ENCODE data around the gene CNTN3.

The CNTN3 gene

GRCh38 chr3:74614107-74614967, at the start of gene CNTN3:
Gene CNTN3 (minus strand): TSS chr3:74614659. CDS start chr3:74521112, 93,547 bp downstream.
- no peaks in the 10 kb centered on the region for H3K27me3 Mint-ChIP-seq
- no peak within 1 kb of the TSS for H3K4me3 Mint-ChIP-seq
- H3K36me3 Mint-ChIP-seq (ENCODE audit: insufficient read depth) = no peaks in the 10 kb centered on the region
- no peak for ATAC-seq (replicated peaks; ENCODE audit: extremely low read depth, poor library complexity, severe bottlenecking)
- no peak for DNase-seq (ENCODE audit: low spot score in 2 of 2)
- H3K27ac Mint-ChIP-seq (ENCODE audit: low read depth) = no peak within 1 kb of the TSS
- H3K9me3 Mint-ChIP-seq = peaks cover 10% of the 10 kb centered on the region
- H3K4me1 Mint-ChIP-seq = no peaks in the 10 kb centered on the region

GRCh38 chr3:74663178-74663577, 48.7 kb upstream of the CNTN3 start:
- no peak for DNase-seq (ENCODE audit: low spot score in 2 of 2)
- Mint-ChIP-seq H3K36me3 (ENCODE audit: insufficient read depth) (no peaks in the 10 kb centered on the region), H3K9me3 (peaks cover 29% of the 10 kb centered on the region), H3K27me3 (no peaks in the 10 kb centered on the region), H3K27ac (ENCODE audit: low read depth) (no peak overlapping the region), H3K4me3 (no peak overlapping the region), H3K4me1 (no peaks in the 10 kb centered on the region)
- no peak for ATAC-seq (replicated peaks; ENCODE audit: extremely low read depth, poor library complexity, severe bottlenecking)

DNA sequence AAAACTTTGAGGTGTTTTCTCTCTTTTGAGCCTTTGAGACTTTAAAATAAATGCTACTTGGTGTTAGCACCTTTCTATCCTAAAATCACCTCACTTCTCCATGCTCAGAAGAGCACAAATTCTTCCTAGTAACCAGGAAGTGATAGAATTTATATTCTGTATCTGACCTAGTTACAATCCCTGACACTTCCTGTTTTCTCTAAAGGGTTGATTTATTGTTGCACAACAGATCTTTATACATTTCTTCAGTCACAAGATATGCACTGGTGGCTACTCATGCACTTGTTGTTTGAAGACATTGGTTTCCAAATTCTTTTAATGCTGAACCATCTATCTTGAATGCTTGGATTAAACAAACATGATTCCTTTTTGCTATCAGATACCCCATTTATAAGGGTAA, 47.2 kb upstream of the CNTN3 start:
- DNase-seq (ENCODE audit: low spot score in 2 of 2) = no peak
- ATAC-seq (replicated peaks; ENCODE audit: extremely low read depth, poor library complexity, severe bottlenecking) = no peak
- Mint-ChIP-seq H3K4me1 (no peaks in the 10 kb centered on the region), H3K4me3 (no peak overlapping the region), H3K36me3 (ENCODE audit: insufficient read depth) (no peaks in the 10 kb centered on the region), H3K27me3 (no peaks in the 10 kb centered on the region), H3K27ac (ENCODE audit: low read depth) (no peak overlapping the region), H3K9me3 (peaks cover 27% of the 10 kb centered on the region)

GRCh38 chr3:74651885-74652284, 37.4 kb upstream of the CNTN3 start:
- no peak overlapping the region for H3K27ac Mint-ChIP-seq (ENCODE audit: low read depth)

DNA sequence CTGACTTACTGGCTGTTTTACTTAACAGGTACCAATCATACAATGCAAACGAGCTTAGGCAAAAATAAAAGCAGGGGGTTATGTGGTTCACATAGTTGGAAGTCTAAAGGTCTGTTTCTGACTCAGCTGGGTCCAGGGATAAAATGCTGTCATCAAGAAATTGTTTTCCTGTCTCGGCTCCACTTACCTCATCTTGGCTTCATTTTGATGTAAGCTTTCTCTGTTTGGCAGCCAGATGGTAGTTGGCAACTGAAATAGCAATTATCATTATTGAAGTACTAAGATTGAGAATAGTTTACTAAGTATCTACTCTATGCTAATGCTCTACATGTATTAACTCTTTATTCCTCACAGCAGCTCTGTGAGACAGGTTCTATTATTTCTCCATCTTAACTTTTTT, 36.8 kb upstream of the CNTN3 start:
- no peaks in the 10 kb centered on the region for H3K27me3 Mint-ChIP-seq
- H3K27ac Mint-ChIP-seq (ENCODE audit: low read depth) = no peak overlapping the region
- H3K4me3 Mint-ChIP-seq = no peak overlapping the region
- DNase-seq (ENCODE audit: low spot score in 2 of 2) (no peak), ATAC-seq (replicated peaks; ENCODE audit: extremely low read depth, poor library complexity, severe bottlenecking) (no peak)
- H3K9me3 Mint-ChIP-seq = peaks cover 25% of the 10 kb centered on the region
- H3K4me1 Mint-ChIP-seq = no peaks in the 10 kb centered on the region
- no peaks in the 10 kb centered on the region for H3K36me3 Mint-ChIP-seq (ENCODE audit: insufficient read depth)

More at GRCh38 chr3:74651885-74652284, 37.4 kb upstream of the CNTN3 start:
- Mint-ChIP-seq H3K36me3 (ENCODE audit: insufficient read depth) (no peaks in the 10 kb centered on the region), H3K4me1 (no peaks in the 10 kb centered on the region), H3K27me3 (no peaks in the 10 kb centered on the region), H3K9me3 (peaks cover 25% of the 10 kb centered on the region), H3K4me3 (no peak overlapping the region)
- ATAC-seq (replicated peaks; ENCODE audit: extremely low read depth, poor library complexity, severe bottlenecking) = no peak
- no peak for DNase-seq (ENCODE audit: low spot score in 2 of 2)

GRCh38 chr3:74648107-74648506, 33.6 kb upstream of the CNTN3 start:
- DNase-seq (ENCODE audit: low spot score in 2 of 2) (no peak), ATAC-seq (replicated peaks; ENCODE audit: extremely low read depth, poor library complexity, severe bottlenecking) (no peak)
- no peak overlapping the region for H3K4me3 Mint-ChIP-seq
- H3K27ac Mint-ChIP-seq (ENCODE audit: low read depth) = no peak overlapping the region
- H3K36me3 Mint-ChIP-seq (ENCODE audit: insufficient read depth) = no peaks in the 10 kb centered on the region
- peaks cover 41% of the 10 kb centered on the region for H3K9me3 Mint-ChIP-seq
- no peaks in the 10 kb centered on the region for H3K4me1 Mint-ChIP-seq
- no peaks in the 10 kb centered on the region for H3K27me3 Mint-ChIP-seq

DNA sequence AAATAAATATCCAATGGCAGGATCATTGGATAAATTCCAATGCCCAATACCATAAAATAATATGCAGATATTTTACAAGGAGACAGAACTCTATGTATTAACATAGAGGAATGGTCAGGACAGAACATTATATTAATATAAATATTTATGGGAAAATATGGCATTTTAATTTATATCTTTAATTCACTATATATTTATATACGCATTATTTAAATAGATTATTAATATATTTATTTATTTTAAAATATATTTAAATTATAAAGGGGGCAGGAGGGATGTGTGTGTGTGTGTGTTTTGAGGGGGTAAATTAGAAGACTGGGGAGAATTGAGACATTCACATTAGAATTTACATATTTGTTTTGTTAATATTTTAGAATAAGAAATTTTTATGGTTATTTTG, 31.6 kb upstream of the CNTN3 start:
- Mint-ChIP-seq H3K4me3 (no peak overlapping the region), H3K4me1 (no peaks in the 10 kb centered on the region), H3K27ac (ENCODE audit: low read depth) (no peak overlapping the region), H3K36me3 (ENCODE audit: insufficient read depth) (no peaks in the 10 kb centered on the region), H3K27me3 (no peaks in the 10 kb centered on the region), H3K9me3 (peaks cover 40% of the 10 kb centered on the region)
- ATAC-seq (replicated peaks; ENCODE audit: extremely low read depth, poor library complexity, severe bottlenecking) = no peak
- DNase-seq (ENCODE audit: low spot score in 2 of 2) = no peak

DNA sequence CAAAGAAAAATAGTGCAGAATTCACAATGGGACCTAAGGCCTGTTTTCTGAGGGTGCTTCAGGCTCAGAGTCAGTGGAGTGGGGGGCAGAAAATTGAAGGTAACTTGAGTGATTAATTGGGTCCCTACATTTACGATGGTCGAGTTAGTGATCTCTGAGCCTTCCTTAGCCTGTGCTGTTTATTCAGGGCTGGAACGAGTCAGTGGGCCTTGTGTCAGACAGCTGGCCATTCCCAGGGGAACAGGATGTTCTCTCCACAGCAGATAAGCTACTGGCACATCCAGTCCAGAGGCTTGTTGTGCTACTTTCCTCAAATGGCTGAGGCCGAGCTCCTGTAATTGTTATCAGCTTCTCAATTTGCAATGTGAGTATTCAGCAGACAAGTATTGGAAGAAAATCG, 29.2 kb upstream of the CNTN3 start:
- Mint-ChIP-seq H3K36me3 (ENCODE audit: insufficient read depth) (no peaks in the 10 kb centered on the region), H3K4me3 (no peak overlapping the region), H3K9me3 (peaks cover 30% of the 10 kb centered on the region), H3K27me3 (no peaks in the 10 kb centered on the region), H3K4me1 (no peaks in the 10 kb centered on the region), H3K27ac (ENCODE audit: low read depth) (no peak overlapping the region)
- ATAC-seq (replicated peaks; ENCODE audit: extremely low read depth, poor library complexity, severe bottlenecking) (no peak), DNase-seq (ENCODE audit: low spot score in 2 of 2) (no peak)

GRCh38 chr3:74642876-74643275, 28.4 kb upstream of the CNTN3 start:
- H3K27ac Mint-ChIP-seq (ENCODE audit: low read depth) = no peak overlapping the region
- no peak for ATAC-seq (replicated peaks; ENCODE audit: extremely low read depth, poor library complexity, severe bottlenecking)
- H3K36me3 Mint-ChIP-seq (ENCODE audit: insufficient read depth) = no peaks in the 10 kb centered on the region
- DNase-seq (ENCODE audit: low spot score in 2 of 2) = no peak
- no peaks in the 10 kb centered on the region for H3K27me3 Mint-ChIP-seq
- H3K4me1 Mint-ChIP-seq = no peaks in the 10 kb centered on the region
- H3K4me3 Mint-ChIP-seq = no peak overlapping the region
- peaks cover 27% of the 10 kb centered on the region for H3K9me3 Mint-ChIP-seq

- Mint-ChIP-seq H3K27ac (ENCODE audit: low read depth) (no peak overlapping the region), H3K4me1 (no peaks in the 10 kb centered on the region), H3K36me3 (ENCODE audit: insufficient read depth) (no peaks in the 10 kb centered on the region), H3K9me3 (peaks cover 27% of the 10 kb centered on the region), H3K27me3 (no peaks in the 10 kb centered on the region), H3K4me3 (no peak overlapping the region)
- ATAC-seq (replicated peaks; ENCODE audit: extremely low read depth, poor library complexity, severe bottlenecking) = no peak
- no peak for DNase-seq (ENCODE audit: low spot score in 2 of 2)
These were observed 25.8 kb upstream of the CNTN3 start for GRCh38 chr3:74640211-74640610.

- Mint-ChIP-seq H3K27me3 (no peaks in the 10 kb centered on the region), H3K36me3 (ENCODE audit: insufficient read depth) (no peaks in the 10 kb centered on the region), H3K4me1 (no peaks in the 10 kb centered on the region), H3K9me3 (peaks cover 27% of the 10 kb centered on the region), H3K4me3 (no peak overlapping the region), H3K27ac (ENCODE audit: low read depth) (no peak overlapping the region)
- DNase-seq (ENCODE audit: low spot score in 2 of 2) (no peak), ATAC-seq (replicated peaks; ENCODE audit: extremely low read depth, poor library complexity, severe bottlenecking) (no peak)
These were observed 25.2 kb upstream of the CNTN3 start for GRCh38 chr3:74639681-74640080.

DNA sequence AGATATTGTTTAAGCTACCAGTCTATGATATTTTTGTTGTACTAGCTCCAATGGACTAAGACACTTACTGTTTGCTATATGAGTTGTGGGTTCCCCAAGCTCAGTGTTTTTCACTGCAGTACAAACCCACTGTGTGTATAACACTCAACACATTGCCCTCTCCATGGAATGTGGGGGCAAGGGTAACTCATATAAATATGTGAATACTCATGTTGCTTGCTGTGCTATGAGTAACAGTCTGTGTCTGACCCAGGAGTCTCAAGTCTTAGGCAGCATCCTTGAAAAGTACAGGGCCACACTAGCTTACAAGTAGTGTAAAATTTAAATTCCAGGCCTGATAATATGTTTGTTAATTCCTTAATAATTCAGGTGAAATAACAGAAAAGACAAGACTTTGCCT, 22.5 kb upstream of the CNTN3 start:
- H3K9me3 Mint-ChIP-seq = peaks cover 10% of the 10 kb centered on the region
- no peaks in the 10 kb centered on the region for H3K27me3 Mint-ChIP-seq
- H3K4me3 Mint-ChIP-seq = no peak overlapping the region
- DNase-seq (ENCODE audit: low spot score in 2 of 2) = no peak
- H3K4me1 Mint-ChIP-seq = no peaks in the 10 kb centered on the region
- H3K27ac Mint-ChIP-seq (ENCODE audit: low read depth) = no peak overlapping the region
- no peak for ATAC-seq (replicated peaks; ENCODE audit: extremely low read depth, poor library complexity, severe bottlenecking)
- H3K36me3 Mint-ChIP-seq (ENCODE audit: insufficient read depth) = no peaks in the 10 kb centered on the region

DNA sequence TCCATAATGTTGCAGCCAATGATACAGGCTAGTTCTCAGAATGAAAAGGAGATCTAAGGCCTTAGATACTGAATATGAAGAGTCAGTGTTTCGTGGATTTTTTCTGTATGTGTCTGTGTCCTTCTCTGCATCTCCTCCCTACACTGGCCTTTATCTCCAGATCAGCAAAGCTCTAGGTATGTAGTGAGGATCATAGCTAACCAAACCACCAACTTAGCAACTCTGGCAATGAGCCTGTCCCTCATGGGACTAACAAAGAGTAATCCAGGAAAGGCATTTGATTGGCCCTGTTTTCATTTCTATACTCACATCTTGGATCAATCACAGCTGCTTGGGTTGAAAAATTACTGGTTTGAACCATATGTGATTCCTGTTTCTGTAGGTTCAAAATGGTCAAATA, 18.6 kb upstream of the CNTN3 start:
- Mint-ChIP-seq H3K9me3 (no peaks in the 10 kb centered on the region), H3K4me1 (no peaks in the 10 kb centered on the region), H3K4me3 (no peak overlapping the region), H3K36me3 (ENCODE audit: insufficient read depth) (no peaks in the 10 kb centered on the region), H3K27me3 (no peaks in the 10 kb centered on the region), H3K27ac (ENCODE audit: low read depth) (no peak overlapping the region)
- DNase-seq (ENCODE audit: low spot score in 2 of 2) (no peak), ATAC-seq (replicated peaks; ENCODE audit: extremely low read depth, poor library complexity, severe bottlenecking) (no peak)

Measured in central memory CD8-positive, alpha-beta T cell (primary cell).